Dedifferentiated amniotic fluid mesenchymal stem cell (primary cell): ENCODE results near the gene LMO4.

Source experiments
- DNase-seq: peaks from one replicate; pipeline ENCODE4 v3.0.0-alpha.2; 2016; ENCODE audit errors: extremely low spot score

The LMO4 gene, protein sequence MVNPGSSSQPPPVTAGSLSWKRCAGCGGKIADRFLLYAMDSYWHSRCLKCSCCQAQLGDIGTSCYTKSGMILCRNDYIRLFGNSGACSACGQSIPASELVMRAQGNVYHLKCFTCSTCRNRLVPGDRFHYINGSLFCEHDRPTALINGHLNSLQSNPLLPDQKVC

DNA sequence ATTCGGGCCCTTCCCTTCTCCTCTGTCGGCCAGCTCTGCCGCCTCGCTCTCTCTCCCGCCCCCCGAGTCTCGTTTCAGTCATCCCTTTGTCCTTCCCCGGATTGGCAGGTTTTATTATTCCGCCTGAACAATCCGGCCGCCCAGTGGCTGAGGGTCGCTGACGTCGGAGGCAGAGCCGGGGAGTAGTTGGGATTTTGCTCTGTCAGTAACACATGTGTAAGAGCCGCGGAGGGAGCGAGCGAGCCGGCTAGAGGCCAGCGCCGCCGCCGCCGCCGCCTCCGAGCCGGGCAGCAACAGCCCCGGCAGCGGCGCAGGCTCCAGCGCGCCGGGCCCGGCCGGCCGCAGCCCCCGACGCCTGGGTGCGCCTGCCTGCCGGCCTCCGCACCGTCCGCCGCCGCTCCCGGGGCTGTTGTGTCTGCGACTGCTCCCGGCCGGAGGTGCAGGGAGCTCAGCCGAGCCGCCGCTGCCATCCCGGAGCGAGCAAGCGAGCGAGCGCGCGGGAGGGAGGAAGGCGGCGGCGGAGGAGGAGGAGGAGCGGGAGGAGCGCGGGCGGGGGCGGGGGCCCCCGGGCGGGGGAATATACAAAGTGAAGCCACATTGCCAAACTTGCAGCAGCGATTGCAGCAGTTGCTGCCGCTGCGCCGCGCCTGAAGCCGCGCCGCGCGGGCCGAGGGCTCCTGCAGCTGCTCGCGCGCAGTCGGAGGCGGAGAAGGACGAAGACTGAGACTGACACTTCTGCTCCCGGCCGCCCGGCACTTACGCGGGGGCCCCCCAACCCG lies at the start of gene LMO4:
TSS of gene LMO4 (plus strand) at position 609 of the 779 bp plus-strand sequence. CDS start 3,136 bp downstream, outside the sequence.
- peak; percentile 98 for DNase-seq

DNA sequence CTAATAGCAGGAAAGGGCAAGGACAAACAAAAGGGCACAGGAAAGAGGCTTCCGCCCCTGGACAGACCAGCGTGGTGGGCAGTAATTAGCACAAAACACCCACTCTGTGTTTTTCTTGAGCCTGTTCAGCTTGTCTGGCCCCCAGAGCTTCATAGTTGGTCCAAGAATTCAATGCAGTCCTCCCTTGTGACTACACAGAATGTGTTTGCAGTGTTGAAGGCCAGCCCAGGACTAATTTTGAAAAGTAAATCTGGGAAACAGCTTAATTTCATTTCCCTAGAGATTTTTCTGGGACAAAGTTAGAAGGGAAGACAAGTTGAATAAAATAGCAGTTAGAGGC lies 49.2 kb upstream of the LMO4 start:
- no peak for DNase-seq

DNA sequence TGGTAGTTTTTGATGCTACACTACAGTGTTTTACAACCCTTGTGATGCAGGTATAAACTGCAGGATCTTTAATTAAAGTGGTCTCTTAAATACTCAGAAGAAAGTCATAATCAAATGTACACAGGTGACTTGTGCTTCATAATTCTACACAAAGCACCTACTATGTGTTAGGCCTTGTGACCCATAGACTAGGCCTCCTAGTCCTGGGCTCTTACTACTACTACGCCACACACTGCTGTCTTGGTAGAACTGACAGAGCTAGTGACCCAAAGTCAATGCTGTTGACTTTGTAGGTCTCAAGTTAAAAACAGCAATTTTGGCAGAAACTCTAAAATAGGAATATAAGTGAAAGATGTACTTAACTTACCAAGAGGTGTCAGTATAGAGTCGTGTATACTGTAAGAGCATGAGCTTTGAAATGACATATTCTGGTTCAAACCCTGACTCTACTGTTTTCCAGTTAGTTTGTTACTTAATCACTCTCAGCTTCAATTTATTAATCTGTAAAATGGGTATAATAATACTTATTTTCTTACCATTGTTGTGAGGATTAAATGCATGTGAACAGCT lies 48.6 kb upstream of the LMO4 start:
- DNase-seq, result no peak

GRCh38 chr1:87284456-87285240 lies 44.0 kb upstream of the LMO4 start:
- no peak for DNase-seq

DNA sequence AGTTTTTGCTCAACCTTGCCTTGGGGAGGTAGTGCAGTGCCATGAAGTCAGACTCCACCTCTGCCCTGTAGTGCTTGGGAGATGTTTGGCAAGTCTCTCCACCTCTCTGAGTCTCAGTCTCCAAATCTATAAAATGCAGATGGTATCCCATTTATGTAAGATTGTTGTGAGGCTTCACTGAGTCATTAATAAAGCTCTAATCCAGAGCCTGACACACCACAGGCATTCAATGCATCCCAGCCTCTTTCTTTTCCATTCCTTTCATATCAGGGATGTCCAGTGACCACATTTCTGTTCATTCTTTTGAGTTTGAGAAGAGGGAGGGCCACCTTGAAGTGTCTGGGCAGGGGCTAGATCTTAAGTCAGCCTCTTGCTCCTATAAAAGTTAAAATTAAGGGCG lies 37.6 kb upstream of the LMO4 start:
- no peak for DNase-seq

- DNase-seq, result peak; percentile 63
Measured at GRCh38 chr1:87292684-87293493, 35.8 kb upstream of the LMO4 start.

DNA sequence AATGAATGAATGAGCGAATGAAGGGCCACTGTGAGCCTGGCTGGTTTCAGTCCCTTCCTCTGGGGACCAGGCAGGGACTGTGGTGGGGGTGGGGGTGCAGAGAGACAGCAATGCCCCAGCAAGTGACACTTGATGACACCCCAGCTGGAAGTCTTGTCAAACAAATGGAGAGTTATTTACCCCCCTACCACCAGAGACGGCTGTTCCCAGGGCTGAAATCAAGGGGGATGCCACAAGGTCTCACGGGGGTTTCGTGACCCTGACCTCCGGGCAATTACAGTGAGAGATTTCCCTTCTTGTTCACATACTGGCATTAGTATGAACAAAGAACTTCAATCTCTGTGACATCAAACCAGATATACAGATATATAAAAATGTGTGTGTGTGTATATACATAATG lies 34.0 kb upstream of the LMO4 start:
- no peak for DNase-seq

- no peak for DNase-seq
Measured at GRCh38 chr1:87295445-87296110, 33.1 kb upstream of the LMO4 start.

DNA sequence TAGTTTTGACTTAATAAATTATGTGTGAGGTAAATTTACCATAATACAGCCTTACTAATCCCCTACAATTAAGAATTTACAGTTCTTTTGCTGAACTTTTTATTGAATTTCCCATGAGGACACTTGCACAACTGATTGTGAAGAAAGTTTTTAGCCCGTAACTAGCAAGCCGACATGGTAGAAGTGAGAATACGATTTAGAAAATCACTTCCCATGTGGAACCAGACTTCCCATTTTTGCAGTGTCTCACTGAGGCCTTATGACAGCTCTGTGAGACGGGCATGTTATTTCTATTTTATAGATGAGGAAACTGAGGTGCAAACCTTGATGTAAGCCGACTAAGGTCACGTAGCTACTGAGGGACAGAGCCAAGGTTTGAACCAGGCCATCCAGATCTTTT lies 32.5 kb upstream of the LMO4 start:
- no peak for DNase-seq

- DNase-seq, result no peak
Measured at GRCh38 chr1:87299661-87300060, 29.0 kb upstream of the LMO4 start.

GRCh38 chr1:87300628-87301027 lies 28.1 kb upstream of the LMO4 start:
- no peak for DNase-seq

DNA sequence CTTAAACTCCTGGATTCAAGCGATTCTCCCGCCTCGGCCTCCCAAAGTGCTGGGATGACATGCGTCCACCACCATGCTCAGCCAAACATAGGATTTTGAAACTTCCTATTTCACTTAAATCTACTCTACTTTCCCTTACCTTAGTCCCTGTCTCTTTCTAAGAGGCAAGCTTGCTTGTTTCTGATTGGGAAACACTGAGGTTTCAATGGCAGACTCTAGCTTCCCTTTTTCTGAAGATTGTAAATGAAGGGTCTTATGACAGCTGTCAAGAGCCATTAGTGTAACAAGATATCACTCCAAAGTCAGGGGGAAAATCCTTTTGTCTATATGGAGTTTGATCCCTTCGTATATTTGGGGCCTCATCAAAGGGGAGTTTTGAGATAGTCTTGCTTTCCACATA lies 23.5 kb upstream of the LMO4 start:
- no peak for DNase-seq

DNA sequence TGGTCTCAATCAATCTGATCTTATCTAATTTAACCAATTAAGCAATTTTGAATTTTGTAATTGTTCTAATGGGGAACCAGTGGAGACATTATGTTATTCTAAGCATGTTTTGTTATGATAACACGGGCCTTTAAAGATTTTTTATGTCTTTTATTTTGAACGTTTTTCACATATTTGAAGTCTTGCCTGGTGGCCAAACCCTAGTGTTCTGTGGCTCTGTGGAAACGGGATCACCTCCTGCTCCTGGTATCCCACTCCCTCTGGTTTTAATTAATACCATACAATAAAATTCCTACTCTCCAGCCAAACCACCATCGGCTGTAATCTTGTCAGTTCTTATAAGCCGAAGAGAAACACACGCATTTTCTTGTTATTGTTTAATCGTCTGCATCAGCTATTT lies 22.9 kb upstream of the LMO4 start:
- DNase-seq, result no peak

GRCh38 chr1:87307306-87307705 lies 21.4 kb upstream of the LMO4 start:
- no peak for DNase-seq

- no peak for DNase-seq
Measured at GRCh38 chr1:87307931-87308330, 20.7 kb upstream of the LMO4 start.

- no peak for DNase-seq
Measured at GRCh38 chr1:87314091-87314490, 14.6 kb upstream of the LMO4 start.

DNA sequence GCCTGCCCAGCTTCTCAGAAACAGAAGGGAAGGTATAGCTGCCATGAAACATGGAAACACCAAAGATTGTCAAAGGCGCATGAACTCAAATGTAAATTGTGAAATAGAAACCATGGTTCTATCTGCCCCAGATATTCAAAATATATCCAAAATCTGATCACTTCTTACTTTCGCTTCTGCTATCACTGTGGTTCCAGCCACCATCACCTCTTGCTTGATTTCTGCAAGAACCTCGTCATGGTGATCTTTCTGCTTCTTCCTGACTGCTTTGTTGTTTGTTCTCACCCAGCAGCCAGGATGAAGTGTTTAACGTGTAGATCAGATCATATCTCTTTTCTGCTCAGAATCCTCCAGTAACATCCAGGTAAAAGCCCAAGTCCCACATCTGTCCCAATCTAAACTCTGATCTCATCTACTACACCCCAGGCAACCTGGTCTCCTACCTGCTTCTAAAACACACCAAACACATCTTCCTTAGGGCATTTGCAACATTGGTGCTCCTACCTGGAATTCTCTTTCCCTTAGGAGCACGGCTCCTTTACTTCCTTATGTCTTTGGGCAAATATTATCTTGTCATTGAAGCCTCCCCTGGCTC lies 10.5 kb upstream of the LMO4 start:
- no peak for DNase-seq

- no peak for DNase-seq
Measured at GRCh38 chr1:87318806-87319205, 9.9 kb upstream of the LMO4 start.

DNA sequence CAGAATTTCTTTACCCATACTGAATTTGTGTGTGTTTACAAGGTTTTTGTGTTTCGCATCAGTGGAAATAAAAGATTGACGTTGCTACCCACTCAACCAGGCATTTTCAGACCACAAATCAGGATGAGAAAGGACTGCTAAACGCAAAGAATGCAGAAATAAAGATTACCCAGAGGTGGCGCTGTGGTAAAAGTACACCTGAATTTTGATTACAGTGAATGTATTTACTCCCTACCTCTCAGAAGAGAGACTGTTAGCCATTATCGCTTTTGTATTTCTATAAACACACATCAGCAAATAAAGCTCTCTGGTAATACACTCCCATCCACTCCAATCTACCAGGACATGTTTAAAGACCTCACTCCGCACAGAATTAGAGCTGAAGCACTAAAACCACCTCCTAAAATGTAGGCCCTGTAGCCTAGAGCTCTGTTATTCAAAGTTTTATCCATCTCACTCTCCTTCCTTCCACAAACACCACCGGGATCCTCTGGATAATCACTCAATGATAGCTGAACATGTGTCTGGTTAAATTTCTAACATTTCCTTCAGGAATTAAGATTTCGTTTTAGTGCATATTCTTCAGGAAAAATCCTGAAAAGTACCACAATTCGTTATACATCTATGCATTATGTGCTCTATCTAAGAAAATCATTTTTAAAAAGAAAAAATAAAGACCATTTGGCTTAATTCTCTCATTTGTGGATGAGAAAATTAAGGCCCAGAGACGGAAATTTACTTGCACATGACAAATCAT lies 2.5 kb upstream of the LMO4 start:
- DNase-seq, result no peak
